ENCODE results near the gene TMEM235. TPM values are rescaled to one million over a fixed set of nuclear protein-coding genes. Genes with fewer than 3 reads are reported as not detected.

Gene TMEM235
- total and polyA plus RNA-seq, 9 of the 15 experiments (the other 6 are each of a cell fraction or from before 2014, with no cell fraction given): not detected

GRCh38 chr17:78253946-78254672 lies 22.7 kb downstream of the TMEM235 start (continued):
- peak in 1 of 3 experiments; percentile 57; a peak in 2 of 6 replicates for TF ChIP-seq ZBTB11 (CRISPR knock-in tag; IDR thresholded peaks at IDR 0.05)
- no peak for TF ChIP-seq TEAD4 (IDR thresholded peaks at IDR 0.05; ENCODE audit: low read length)
- TF ChIP-seq TEAD4 (CRISPR knock-in tag; IDR thresholded peaks at IDR 0.05; ENCODE audit: borderline replicate concordance): 0 out of 2 replicates have a peak, but pooled peaks have one; percentile 24
- no peak for TF ChIP-seq TARDBP (IDR thresholded peaks at IDR 0.05)
- TF ChIP-seq FOSL1 (tag; conservative IDR thresholded peaks at IDR 0.05): peak; percentile 3; the same call in 1 of the 2 replicates
- TF ChIP-seq, protein P1, sequence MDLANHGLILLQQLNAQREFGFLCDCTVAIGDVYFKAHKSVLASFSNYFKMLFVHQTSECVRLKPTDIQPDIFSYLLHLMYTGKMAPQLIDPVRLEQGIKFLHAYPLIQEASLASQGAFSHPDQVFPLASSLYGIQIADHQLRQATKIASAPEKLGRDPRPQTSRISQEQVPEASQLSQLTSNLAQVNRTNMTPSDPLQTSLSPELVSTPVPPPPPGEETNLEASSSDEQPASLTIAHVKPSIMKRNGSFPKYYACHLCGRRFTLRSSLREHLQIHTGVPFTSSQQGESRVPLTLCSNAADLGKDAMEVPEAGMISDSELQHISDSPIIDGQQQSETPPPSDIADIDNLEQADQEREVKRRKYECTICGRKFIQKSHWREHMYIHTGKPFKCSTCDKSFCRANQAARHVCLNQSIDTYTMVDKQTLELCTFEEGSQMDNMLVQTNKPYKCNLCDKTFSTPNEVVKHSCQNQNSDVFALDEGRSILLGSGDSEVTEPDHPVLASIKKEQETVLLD (IDR thresholded peaks at IDR 0.05): peak; percentile 94
- no peak for TF ChIP-seq MCM7 (IDR thresholded peaks at IDR 0.05)
- TF ChIP-seq IFI16 (CRISPR knock-in tag; IDR thresholded peaks at IDR 0.05): no peak
- TF ChIP-seq RNF2 (IDR thresholded peaks at IDR 0.05): 0 out of 2 replicates have a peak, but pooled peaks have one; percentile 43
- no peak for TF ChIP-seq CCAR2 (IDR thresholded peaks at IDR 0.05; ENCODE audit: low read depth, low read length)
- no peak for TF ChIP-seq ZNF445 (CRISPR knock-in tag; IDR thresholded peaks at IDR 0.05; ENCODE audit: low read depth)
- TF ChIP-seq, protein P2, sequence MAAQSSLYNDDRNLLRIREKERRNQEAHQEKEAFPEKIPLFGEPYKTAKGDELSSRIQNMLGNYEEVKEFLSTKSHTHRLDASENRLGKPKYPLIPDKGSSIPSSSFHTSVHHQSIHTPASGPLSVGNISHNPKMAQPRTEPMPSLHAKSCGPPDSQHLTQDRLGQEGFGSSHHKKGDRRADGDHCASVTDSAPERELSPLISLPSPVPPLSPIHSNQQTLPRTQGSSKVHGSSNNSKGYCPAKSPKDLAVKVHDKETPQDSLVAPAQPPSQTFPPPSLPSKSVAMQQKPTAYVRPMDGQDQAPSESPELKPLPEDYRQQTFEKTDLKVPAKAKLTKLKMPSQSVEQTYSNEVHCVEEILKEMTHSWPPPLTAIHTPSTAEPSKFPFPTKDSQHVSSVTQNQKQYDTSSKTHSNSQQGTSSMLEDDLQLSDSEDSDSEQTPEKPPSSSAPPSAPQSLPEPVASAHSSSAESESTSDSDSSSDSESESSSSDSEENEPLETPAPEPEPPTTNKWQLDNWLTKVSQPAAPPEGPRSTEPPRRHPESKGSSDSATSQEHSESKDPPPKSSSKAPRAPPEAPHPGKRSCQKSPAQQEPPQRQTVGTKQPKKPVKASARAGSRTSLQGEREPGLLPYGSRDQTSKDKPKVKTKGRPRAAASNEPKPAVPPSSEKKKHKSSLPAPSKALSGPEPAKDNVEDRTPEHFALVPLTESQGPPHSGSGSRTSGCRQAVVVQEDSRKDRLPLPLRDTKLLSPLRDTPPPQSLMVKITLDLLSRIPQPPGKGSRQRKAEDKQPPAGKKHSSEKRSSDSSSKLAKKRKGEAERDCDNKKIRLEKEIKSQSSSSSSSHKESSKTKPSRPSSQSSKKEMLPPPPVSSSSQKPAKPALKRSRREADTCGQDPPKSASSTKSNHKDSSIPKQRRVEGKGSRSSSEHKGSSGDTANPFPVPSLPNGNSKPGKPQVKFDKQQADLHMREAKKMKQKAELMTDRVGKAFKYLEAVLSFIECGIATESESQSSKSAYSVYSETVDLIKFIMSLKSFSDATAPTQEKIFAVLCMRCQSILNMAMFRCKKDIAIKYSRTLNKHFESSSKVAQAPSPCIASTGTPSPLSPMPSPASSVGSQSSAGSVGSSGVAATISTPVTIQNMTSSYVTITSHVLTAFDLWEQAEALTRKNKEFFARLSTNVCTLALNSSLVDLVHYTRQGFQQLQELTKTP (IDR thresholded peaks at IDR 0.05; ENCODE audit: low read depth in 1 of 2, partially characterized antibody in 2 of 2): peak in 1 of 2 experiments; percentile 95
- TF ChIP-seq CREBBP (IDR thresholded peaks at IDR 0.05; ENCODE audit: low read depth, low read length): no peak
- TF ChIP-seq, protein P3, sequence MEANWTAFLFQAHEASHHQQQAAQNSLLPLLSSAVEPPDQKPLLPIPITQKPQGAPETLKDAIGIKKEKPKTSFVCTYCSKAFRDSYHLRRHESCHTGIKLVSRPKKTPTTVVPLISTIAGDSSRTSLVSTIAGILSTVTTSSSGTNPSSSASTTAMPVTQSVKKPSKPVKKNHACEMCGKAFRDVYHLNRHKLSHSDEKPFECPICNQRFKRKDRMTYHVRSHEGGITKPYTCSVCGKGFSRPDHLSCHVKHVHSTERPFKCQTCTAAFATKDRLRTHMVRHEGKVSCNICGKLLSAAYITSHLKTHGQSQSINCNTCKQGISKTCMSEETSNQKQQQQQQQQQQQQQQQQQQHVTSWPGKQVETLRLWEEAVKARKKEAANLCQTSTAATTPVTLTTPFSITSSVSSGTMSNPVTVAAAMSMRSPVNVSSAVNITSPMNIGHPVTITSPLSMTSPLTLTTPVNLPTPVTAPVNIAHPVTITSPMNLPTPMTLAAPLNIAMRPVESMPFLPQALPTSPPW (CRISPR knock-in tag; IDR thresholded peaks at IDR 0.05): peak; percentile 58
- peak; percentile 63 for TF ChIP-seq EGR1 (conservative IDR thresholded peaks at IDR 0.05)
